Ascending aorta (tissue), 2 donors: ENCODE measurements around the gene IFNA14. TPM values are rescaled to one million over a fixed set of nuclear protein-coding genes. Genes with fewer than 3 reads are reported as not detected.
A peak's percentile ranks its signal among the peaks of the same experiment; 100 is the strongest.
"Not testable (repeated sequence)": the region's sequence is repeated elsewhere in the genome, so short reads cannot be mapped to it uniquely, and the experiment has no call there.

Experiments used
- DNase-seq, 2 donors: peaks; one replicate each; pipeline ENCODE4 v3.0.0-alpha.2; 2019; ENCODE audit warnings: low spot score in 2 of 2
- H3K27ac ChIP-seq, 2 donors: fragments of 200-600 bp; sonication (generic); one replicate each; pipeline ENCODE4 v1.5.1; 2016 to 2017; ENCODE audit warnings: mild to moderate bottlenecking in 1 of 2
- H3K27me3 ChIP-seq: fragments of 200-600 bp; sonication (generic); one replicate; pipeline ENCODE4 v1.5.1; 2017
- H3K36me3 ChIP-seq, 2 donors: fragments of 200-600 bp; sonication (generic); one replicate each; pipeline ENCODE4 v1.5.1; 2016
- H3K4me1 ChIP-seq, 2 donors: fragments of 200-600 bp; sonication (generic); one replicate each; pipeline ENCODE4 v1.5.1; 2016 to 2017; ENCODE audit warnings: mild to moderate bottlenecking in 1 of 2
- H3K4me3 ChIP-seq, 2 donors: fragments of 200-600 bp; sonication (generic); one replicate each; pipeline ENCODE4 v1.5.1; 2016 to 2017; ENCODE audit warnings: mild to moderate bottlenecking in 1 of 2
- H3K9me3 ChIP-seq, 2 donors: fragments of 200-600 bp; sonication (generic); one replicate each; pipeline ENCODE4 v1.5.1; 2016
- CTCF ChIP-seq, 3 experiments: fragments of 200-600 bp in 2 of 3; fragments of 450-650 bp in 1 of 3; sonication (generic) in 2 of 3; IDR thresholded peaks; one replicate each; pipeline ENCODE4 v1.5.1; 2016 to 2019; ENCODE audit warnings: antibody characterized with exemption in 3 of 3, mild to moderate bottlenecking in 1 of 3, moderate library complexity in 1 of 3
- intact Hi-C: fragments of 100-400 bp; cut with DNase I; formaldehyde crosslinking; loops from one replicate; pipeline ENCODE4 v1.15.1; 2023
- total RNA-seq: library from RNA; depleted of rRNA; stranded (reverse); fragments of >200 nt; gene quantifications from one replicate; pipeline ENCODE4 v1.1.0, GENCODE V29; 2016

The IFNA14 gene
- total RNA-seq, 1 donor from 2014 or later = not detected

GRCh38 chr9:21252721-21253547, 13.1 kb upstream of the IFNA14 start:
- H3K4me1 ChIP-seq = no peaks in the 10 kb centered on the region
- H3K36me3 ChIP-seq = no peaks in the 10 kb centered on the region
- H3K27me3 ChIP-seq = no peaks in the 10 kb centered on the region
- H3K27ac ChIP-seq = no peak overlapping the region
- TF ChIP-seq CTCF (IDR thresholded peaks at IDR 0.05) = peak; percentile 8 to 25 (median 9)
- no peaks in the 10 kb centered on the region for H3K9me3 ChIP-seq
- intact Hi-C loops = no loop called here
- H3K4me3 ChIP-seq = no peak overlapping the region
- no peak for DNase-seq

GRCh38 chr9:21251638-21252037, 11.8 kb upstream of the IFNA14 start:
- Histone ChIP-seq H3K27me3 (no peaks in the 10 kb centered on the region), H3K4me3 (no peak overlapping the region), H3K4me1 (no peaks in the 10 kb centered on the region), H3K27ac (no peak overlapping the region), H3K9me3 (no peaks in the 10 kb centered on the region), H3K36me3 (no peaks in the 10 kb centered on the region)
- intact Hi-C loops = no loop called here
- no peak for DNase-seq
- no peak for TF ChIP-seq CTCF (IDR thresholded peaks at IDR 0.05)

GRCh38 chr9:21251190-21251589, 11.4 kb upstream of the IFNA14 start:
- no peak for TF ChIP-seq CTCF (IDR thresholded peaks at IDR 0.05)
- Histone ChIP-seq H3K4me1 (no peaks in the 10 kb centered on the region), H3K27ac (no peak overlapping the region), H3K36me3 (no peaks in the 10 kb centered on the region), H3K4me3 (no peak overlapping the region), H3K9me3 (no peaks in the 10 kb centered on the region), H3K27me3 (no peaks in the 10 kb centered on the region)
- intact Hi-C loops = no loop called here
- DNase-seq = no peak

- H3K4me1 ChIP-seq = no peaks in the 10 kb centered on the region
- no peak overlapping the region for H3K4me3 ChIP-seq
- no peak overlapping the region for H3K27ac ChIP-seq
- no peaks in the 10 kb centered on the region for H3K9me3 ChIP-seq
- intact Hi-C loops = no loop called here
- no peak for DNase-seq
- H3K36me3 ChIP-seq = no peaks in the 10 kb centered on the region
- no peak for TF ChIP-seq CTCF (IDR thresholded peaks at IDR 0.05)
- no peaks in the 10 kb centered on the region for H3K27me3 ChIP-seq
These were observed 5.0 kb upstream of the IFNA14 start for GRCh38 chr9:21244836-21245235.

- H3K27ac ChIP-seq, H3K9me3 ChIP-seq, H3K27me3 ChIP-seq, H3K4me1 ChIP-seq, DNase-seq, H3K4me3 ChIP-seq, H3K36me3 ChIP-seq, intact Hi-C loops: not testable (repeated sequence)
These were observed 3.5 kb downstream of the IFNA14 start for GRCh38 chr9:21236360-21236714.

- H3K27ac ChIP-seq, H3K4me1 ChIP-seq, intact Hi-C loops, H3K9me3 ChIP-seq, H3K4me3 ChIP-seq, H3K36me3 ChIP-seq, H3K27me3 ChIP-seq, DNase-seq: not testable (repeated sequence)
- TF ChIP-seq CTCF (IDR thresholded peaks at IDR 0.05) = peak in 2 of 3 experiments; percentile 36 to 40
These were observed 4.1 kb downstream of the IFNA14 start for GRCh38 chr9:21235468-21236359.
